ENCODE results near the gene XPO4. TPM values are rescaled to one million over a fixed set of nuclear protein-coding genes. Genes with fewer than 3 reads are reported as not detected.
"Not testable (repeated sequence)": the region's sequence is repeated elsewhere in the genome, so short reads cannot be mapped to it uniquely, and the experiment has no call there.

XPO4 gene
- total RNA-seq, 1 experiment from 2014 or later, result 34.1 TPM

DNA sequence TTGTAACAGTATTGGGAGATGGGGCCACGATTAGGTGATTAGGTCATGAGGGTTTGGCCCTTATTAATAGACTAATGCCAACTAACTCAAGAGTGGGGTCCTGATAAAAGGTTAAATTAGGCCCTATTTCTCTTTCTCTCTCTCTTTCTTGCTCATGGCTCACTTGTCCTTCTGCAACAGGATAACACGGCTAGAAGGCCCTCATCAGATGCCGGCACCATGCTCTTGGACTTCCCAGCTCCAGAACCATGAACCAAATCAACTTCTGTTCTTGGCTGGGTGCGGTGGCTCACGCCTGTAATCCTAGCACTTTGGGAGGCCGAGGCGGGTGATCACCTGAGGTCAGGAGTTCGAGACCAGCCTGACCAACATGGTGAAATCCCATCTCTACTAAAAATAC is 28.1 kb downstream of the XPO4 start:
- H3K56ac ChIP-seq (ENCODE audit: insufficient read length, low read depth, low read length); H3K27ac ChIP-seq (ENCODE audit: insufficient read length, low read depth, low read length); H4K20me1 ChIP-seq (ENCODE audit: control insufficient read depth, insufficient read depth, insufficient read length); H3K4me1 ChIP-seq (ENCODE audit: insufficient read depth, low read length); H2BK5ac ChIP-seq (ENCODE audit: insufficient read length, low read length); H3K23me2 ChIP-seq (ENCODE audit: insufficient read length, low read depth, low read length, poor library complexity, severe bottlenecking); DNase-seq; H3K27ac Mint-ChIP-seq; H3K23ac ChIP-seq (ENCODE audit: insufficient read length, low read depth, low read length); H3K14ac ChIP-seq (ENCODE audit: insufficient read depth, low read length); H3K4me2 ChIP-seq (ENCODE audit: insufficient read depth, insufficient read length, low read length); H3K18ac ChIP-seq (ENCODE audit: insufficient read length, low read depth, low read length); H2BK20ac ChIP-seq (ENCODE audit: low read depth, low read length, poor library complexity, severe bottlenecking); H3K9me3 Mint-ChIP-seq; H3T11ph ChIP-seq (ENCODE audit: low read length); H3K36me3 Mint-ChIP-seq (ENCODE audit: insufficient read depth in 1 of 3, low read depth in 3 of 3); H3K27me3 Mint-ChIP-seq (ENCODE audit: low read depth); H2AFZ ChIP-seq (ENCODE audit: low read length); H2BK15ac ChIP-seq (ENCODE audit: low read depth, low read length); H2BK12ac ChIP-seq (ENCODE audit: insufficient read length, low read depth, low read length); H3K4ac ChIP-seq (ENCODE audit: low read depth, low read length); H3K9me3 ChIP-seq (ENCODE audit: control insufficient read depth, low read depth, low read length); H3K27me3 ChIP-seq (ENCODE audit: insufficient read depth, low read length); H2AK5ac ChIP-seq (ENCODE audit: insufficient read length, low read length); H4K8ac ChIP-seq (replicated peaks; ENCODE audit: insufficient read length, low read depth, low read length); H4K5ac ChIP-seq (ENCODE audit: insufficient read length, low read depth, low read length); H3K4me3 Mint-ChIP-seq; H2BK120ac ChIP-seq (ENCODE audit: low read depth, low read length, poor library complexity, severe bottlenecking); H3K9ac ChIP-seq (ENCODE audit: extremely low read depth, insufficient read length, low read length); H4K91ac ChIP-seq (ENCODE audit: insufficient read length, low read depth, low read length): not testable (repeated sequence)
- peaks cover 31% of the 10 kb centered on the region in 2 experiments for H3K4me1 Mint-ChIP-seq
- peaks cover 11% of the 10 kb centered on the region for H3K79me1 ChIP-seq (ENCODE audit: insufficient read depth, low read depth, low read length, poor library complexity, severe bottlenecking)
- no CpG with 5 or more reads among the region's 8 CpGs for WGBS (ENCODE audit: extremely low coverage, insufficient read length, low lambda C conversion rate)
- H3K79me2 ChIP-seq (ENCODE audit: insufficient read depth, low read length), result peaks cover 36% of the 10 kb centered on the region; the same call in 1 of the 2 replicates

Measured in H9 (cell line).